Fibroblast of lung (primary cell): Measurements from ENCODE around the gene ZNF587. TPM values are rescaled to one million over a fixed set of nuclear protein-coding genes. Genes with fewer than 3 reads are reported as not detected.
"Not testable (repeated sequence)": the region's sequence is repeated elsewhere in the genome, so short reads cannot be mapped to it uniquely, and the experiment has no call there.

Experiments used
- DNase-seq, 2 donors: peaks; one replicate each; pipeline versions ENCODE4 v3.0.0 to v3.0.0-alpha.2; 2010; ENCODE audit warnings: low read depth in 2 of 2
- H2AFZ ChIP-seq: 2 replicates; pipeline ENCODE4 v1.5.1; 2012; ENCODE audit warnings: low read length, control low read depth, inconsistent platforms
- H3K27ac ChIP-seq: 2 replicates; pipeline ENCODE4 v1.5.1; 2011; ENCODE audit warnings: low read length, control low read depth; ENCODE audit not compliant: insufficient read depth
- H3K27me3 ChIP-seq: 2 replicates; pipeline ENCODE4 v1.5.1; 2011; ENCODE audit warnings: mild to moderate bottlenecking, low read length; ENCODE audit not compliant: control insufficient read depth, insufficient read depth
- H3K36me3 ChIP-seq: 2 replicates; pipeline ENCODE4 v1.5.1; 2011; ENCODE audit warnings: low read length; ENCODE audit not compliant: control insufficient read depth, insufficient read depth
- H3K4me1 ChIP-seq: 2 replicates; pipeline ENCODE4 v1.5.1; 2011; ENCODE audit warnings: low read length; ENCODE audit not compliant: control insufficient read depth, insufficient read depth; ENCODE audit errors: extremely low read depth
- H3K4me2 ChIP-seq: 2 replicates; pipeline ENCODE4 v1.5.1; 2011; ENCODE audit warnings: low read length, control low read depth; ENCODE audit not compliant: insufficient read depth; ENCODE audit errors: extremely low read depth
- H3K4me3 ChIP-seq, 4 experiments: fragments of 200-600 bp in 1 of 4; sonication (generic) in 1 of 4; replicated peaks in 1 of 4; 2 replicates each; pipeline ENCODE4 v1.5.1; 2011 to 2016; ENCODE audit warnings: low read length in 4 of 4, low read depth in 3 of 4, mild to moderate bottlenecking in 3 of 4, control low read depth in 2 of 4, inconsistent platforms in 1 of 4, mixed read lengths in 1 of 4; ENCODE audit not compliant: insufficient read depth in 1 of 4; ENCODE audit errors: control extremely low read depth in 1 of 4
- H3K79me2 ChIP-seq: 2 replicates; pipeline ENCODE4 v1.5.1; 2012; ENCODE audit warnings: mild to moderate bottlenecking, low read length, inconsistent platforms; ENCODE audit not compliant: control insufficient read depth, insufficient read depth
- H3K9ac ChIP-seq: 2 replicates; pipeline ENCODE4 v1.5.1; 2011; ENCODE audit warnings: mild to moderate bottlenecking, low read length, control low read depth; ENCODE audit not compliant: insufficient read depth
- H3K9me3 ChIP-seq: 2 replicates; pipeline ENCODE4 v1.5.1; 2012; ENCODE audit warnings: low read depth, low read length; ENCODE audit not compliant: control insufficient read depth, insufficient read depth
- H4K20me1 ChIP-seq: 2 replicates; pipeline ENCODE4 v1.5.1; 2011; ENCODE audit warnings: low read length; ENCODE audit not compliant: control insufficient read depth, insufficient read depth; ENCODE audit errors: extremely low read depth
- CTCF ChIP-seq, 2 donors: IDR thresholded peaks in 1 of 2; conservative IDR thresholded peaks in 1 of 2; 1 replicate in 1 of 2; 2 replicates in 1 of 2; pipeline ENCODE4 v1.5.1; 2011 to 2012; ENCODE audit warnings: low read length in 2 of 2, control low read depth in 1 of 2, inconsistent platforms in 1 of 2, low read depth in 1 of 2, mild to moderate bottlenecking in 1 of 2
- EZH2 ChIP-seq: IDR thresholded peaks from 2 replicates; pipeline ENCODE4 v1.5.1; 2012; ENCODE audit warnings: low read length, control low read depth, mild to moderate bottlenecking; ENCODE audit errors: missing control alignments
- polyA plus RNA-seq, 2 donors: library from polyadenylated mRNA; depleted of rRNA in 1 of 2; stranded (reverse) in 1 of 2; unstranded in 1 of 2; fragments of >200 nt; gene quantifications; 2 replicates each; pipeline ENCODE4 v1.2.1, GENCODE V29; 2011 to 2012; ENCODE audit warnings: missing spikeins in 1 of 2
- total RNA-seq: library from RNA; depleted of rRNA; stranded (reverse); fragments of >200 nt; gene quantifications from 2 replicates; pipeline ENCODE4 v1.2.1, GENCODE V29; 2014

The ZNF587 gene
- total and polyA plus RNA-seq, 2 donors (not counting 1 experiment from before 2014, with no cell fraction given): 8.8 to 23.6 TPM

DNA sequence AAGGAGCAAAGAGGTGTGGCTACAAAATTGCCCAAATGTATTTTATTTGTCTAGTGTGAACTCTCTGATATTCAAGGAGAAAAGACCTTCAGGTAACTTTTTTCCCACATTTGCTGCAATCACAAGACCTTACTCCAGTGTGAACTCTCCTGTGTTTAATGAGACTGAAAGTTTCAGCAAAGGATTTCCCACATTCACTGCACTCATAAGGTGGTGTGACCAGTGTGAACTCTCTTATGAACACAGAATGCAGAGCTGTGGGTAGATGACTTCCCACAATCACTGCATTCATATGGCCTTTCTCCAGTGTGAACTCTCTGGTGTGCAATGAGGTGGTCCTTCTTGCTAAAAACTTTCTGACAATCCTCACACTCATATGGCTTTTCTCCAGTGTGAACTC, 22.8 kb downstream of the ZNF587 start:
- Histone ChIP-seq H2AFZ (no peak overlapping the region), H3K9me3 (peaks cover 9% of the 10 kb centered on the region), H3K27me3 (no peaks in the 10 kb centered on the region), H3K79me2 (no peaks in the 10 kb centered on the region), H4K20me1 (no peaks in the 10 kb centered on the region), H3K4me3 (no peak overlapping the region), H3K36me3 (peaks cover 7% of the 10 kb centered on the region), H3K4me2 (no peak overlapping the region), H3K9ac (no peak overlapping the region), H3K27ac (no peak overlapping the region), H3K4me1 (no peaks in the 10 kb centered on the region)
- no peak for TF ChIP-seq CTCF (conservative IDR thresholded peaks at IDR 0.05 in 1 of 2, IDR thresholded peaks at IDR 0.05 in 1 of 2; ENCODE audit: low read depth in 1 of 2, low read length in 2 of 2)
- DNase-seq: peak in 1 of 2 donors; percentile 28

DNA sequence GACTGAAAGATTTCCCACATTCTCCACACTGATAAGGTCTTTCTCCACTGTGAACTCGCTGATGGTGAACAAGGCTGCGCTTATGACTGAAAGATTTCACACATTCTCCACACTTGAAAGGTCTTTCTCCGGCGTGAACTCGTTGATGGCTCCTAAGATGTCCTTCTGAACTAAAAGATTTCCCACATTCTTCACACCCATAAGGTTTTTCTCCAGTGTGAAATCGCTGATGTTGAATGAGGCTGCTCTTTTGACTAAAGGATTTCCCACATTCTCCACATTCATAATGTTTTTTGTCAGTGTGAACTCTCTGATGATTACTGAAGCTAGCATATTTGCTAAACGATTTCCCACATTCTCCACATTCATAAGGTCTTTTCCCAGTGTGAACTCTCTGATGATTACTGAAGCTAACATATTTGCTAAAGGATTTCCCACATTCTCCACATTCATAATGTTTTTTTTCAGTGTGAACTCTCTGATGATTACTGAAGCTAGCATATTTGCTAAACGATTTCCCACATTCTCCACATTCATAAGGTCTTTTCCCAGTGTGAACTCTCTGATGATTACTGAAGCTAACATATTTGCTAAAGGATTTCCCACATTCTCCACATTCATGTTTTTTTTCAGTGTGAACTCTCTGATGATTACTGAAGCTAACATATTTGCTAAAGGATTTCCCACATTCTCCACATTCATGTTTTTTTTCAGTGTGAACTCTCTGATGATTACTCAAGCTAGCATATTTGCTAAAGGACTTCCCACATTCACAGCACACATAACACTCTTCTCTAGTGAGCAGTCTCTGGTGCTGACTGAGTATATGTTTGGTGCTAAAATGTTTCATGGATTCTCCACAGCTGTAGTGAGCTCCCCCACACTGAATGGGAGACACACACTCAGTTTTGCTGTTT, 24.5 kb downstream of the ZNF587 start:
- H3K27me3 ChIP-seq, H2AFZ ChIP-seq, H3K9ac ChIP-seq, H3K79me2 ChIP-seq, H3K4me2 ChIP-seq, H3K9me3 ChIP-seq, H3K36me3 ChIP-seq, H3K4me3 ChIP-seq, H3K27ac ChIP-seq, H3K4me1 ChIP-seq, H4K20me1 ChIP-seq: not testable (repeated sequence)
- peak in 1 of 2 donors; percentile 38 for DNase-seq

- Histone ChIP-seq H3K4me1 (no peaks in the 10 kb centered on the region), H3K36me3 (no peaks in the 10 kb centered on the region), H3K4me3 (no peak overlapping the region), H3K9me3 (no peaks in the 10 kb centered on the region), H3K79me2 (peaks cover 15% of the 10 kb centered on the region), H3K27ac (no peak overlapping the region), H4K20me1 (no peaks in the 10 kb centered on the region), H3K27me3 (no peaks in the 10 kb centered on the region), H3K4me2 (no peak overlapping the region), H3K9ac (no peak overlapping the region), H2AFZ (no peak overlapping the region)
- TF ChIP-seq EZH2 (no peak), CTCF (conservative IDR thresholded peaks at IDR 0.05 in 1 of 2, IDR thresholded peaks at IDR 0.05 in 1 of 2; ENCODE audit: low read depth in 1 of 2, low read length in 2 of 2) (no peak)
- DNase-seq: no peak
These were observed 36.4 kb downstream of the ZNF587 start for GRCh38 chr19:57886046-57886445.
